Measurements from ENCODE around the gene THSD4. TPM values are rescaled to one million over a fixed set of nuclear protein-coding genes. Genes with fewer than 3 reads are reported as not detected.

The THSD4 gene
- total RNA-seq, 2 donors from 2014 or later = not detected

DNA sequence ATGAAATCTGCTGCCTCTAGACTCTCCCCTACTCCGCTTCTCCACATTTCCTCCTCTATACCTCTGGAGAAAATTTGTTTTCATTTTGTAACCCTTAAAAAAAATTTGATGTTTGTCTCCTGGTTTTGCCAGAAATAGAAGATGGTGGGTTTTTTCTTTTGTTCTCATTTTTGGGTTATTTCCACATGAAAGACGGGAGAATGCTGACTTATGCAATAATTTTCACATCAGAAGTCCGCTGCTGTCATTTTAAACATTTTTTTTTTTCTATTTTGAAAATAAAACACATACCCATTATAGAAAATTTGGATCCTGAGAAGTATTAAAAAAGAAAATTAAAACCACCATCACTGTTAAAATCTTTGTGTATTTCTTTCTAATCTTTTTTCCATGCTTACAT is 374.3 kb downstream of the THSD4 start:
- Mint-ChIP-seq H3K27me3 (peaks cover 5 to 32% of the 10 kb centered on the region in 2 donors), H3K27ac (no peak overlapping the region), H3K4me3 (no peak overlapping the region), H3K4me1 (ENCODE audit: low read depth in 2 of 2) (no peaks in the 10 kb centered on the region), H3K36me3 (no peaks in the 10 kb centered on the region), H3K9me3 (no peaks in the 10 kb centered on the region)
- DNase-seq (ENCODE audit: low spot score) (no peak), ATAC-seq (no peak)

DNA sequence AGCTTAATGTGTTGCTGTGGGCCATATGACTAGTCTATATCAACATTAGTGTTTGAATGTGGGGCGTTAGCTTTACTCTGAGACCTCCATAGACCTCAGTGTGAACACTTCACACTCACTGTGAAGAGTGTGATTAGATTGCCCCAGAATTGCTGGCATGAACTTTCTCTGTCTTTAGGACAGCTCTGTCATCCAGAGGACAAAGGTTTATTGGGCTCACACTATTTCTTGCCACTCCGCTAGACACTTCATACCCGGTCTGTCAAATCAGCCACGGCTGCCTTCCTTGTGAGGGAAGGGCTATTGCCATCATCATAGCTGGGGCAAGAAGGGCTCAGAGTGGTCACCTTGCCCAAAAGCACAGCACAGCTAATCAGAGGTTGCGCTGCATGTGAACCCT is 378.3 kb downstream of the THSD4 start:
- H3K36me3 Mint-ChIP-seq = no peaks in the 10 kb centered on the region
- DNase-seq (ENCODE audit: low spot score) (no peak), ATAC-seq (no peak)
- H3K27ac Mint-ChIP-seq = no peak overlapping the region
- H3K4me1 Mint-ChIP-seq (ENCODE audit: low read depth in 2 of 2) = no peaks in the 10 kb centered on the region
- H3K4me3 Mint-ChIP-seq = no peak overlapping the region
- no peaks in the 10 kb centered on the region for H3K9me3 Mint-ChIP-seq
- H3K27me3 Mint-ChIP-seq = peaks cover 9 to 15% of the 10 kb centered on the region in 2 donors

DNA sequence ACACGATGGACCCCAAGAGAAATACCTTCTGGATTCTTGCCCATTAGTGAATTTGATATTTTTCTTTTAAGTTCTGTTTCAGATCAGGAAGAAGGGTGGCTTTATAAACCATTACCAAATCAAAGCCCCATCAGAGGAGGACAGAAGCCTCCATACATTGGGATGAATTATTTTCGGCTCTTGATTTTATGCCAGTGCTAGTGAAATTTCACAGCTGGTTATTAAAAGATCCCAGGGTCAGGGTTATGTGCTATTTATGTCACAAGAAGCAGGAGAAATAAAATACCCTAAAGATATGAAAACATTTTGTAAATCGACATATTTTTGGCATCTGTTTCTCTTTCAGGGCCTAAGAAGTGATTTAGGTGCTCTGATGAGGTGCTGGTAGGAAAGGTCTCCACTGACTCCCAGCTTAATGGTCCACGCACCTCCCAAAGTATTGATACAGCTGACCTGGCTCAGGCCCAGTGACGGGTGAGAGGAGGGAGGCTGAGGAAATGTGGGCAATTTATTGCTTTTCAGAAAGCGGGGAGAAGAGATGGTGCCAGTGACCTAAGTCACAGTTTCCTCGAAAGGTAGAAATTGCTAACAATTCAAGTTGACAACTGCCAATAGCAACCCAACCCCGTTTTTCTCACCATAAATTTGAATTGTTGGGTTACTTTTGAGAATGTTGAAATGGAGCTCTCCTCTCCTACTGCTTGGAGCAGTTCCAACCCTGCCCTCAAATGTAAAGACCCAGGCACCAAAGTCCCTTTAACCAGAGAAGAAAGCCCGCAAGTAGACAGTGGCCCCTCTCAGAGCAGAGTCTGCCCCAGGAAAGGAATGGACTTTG is 379.5 kb downstream of the THSD4 start:
- Mint-ChIP-seq H3K4me1 (ENCODE audit: low read depth in 2 of 2) (no peaks in the 10 kb centered on the region), H3K9me3 (no peaks in the 10 kb centered on the region), H3K27ac (no peak overlapping the region), H3K4me3 (no peak overlapping the region), H3K27me3 (peaks cover 10 to 15% of the 10 kb centered on the region in 2 donors), H3K36me3 (no peaks in the 10 kb centered on the region)
- ATAC-seq (no peak), DNase-seq (ENCODE audit: low spot score) (no peak)

DNA sequence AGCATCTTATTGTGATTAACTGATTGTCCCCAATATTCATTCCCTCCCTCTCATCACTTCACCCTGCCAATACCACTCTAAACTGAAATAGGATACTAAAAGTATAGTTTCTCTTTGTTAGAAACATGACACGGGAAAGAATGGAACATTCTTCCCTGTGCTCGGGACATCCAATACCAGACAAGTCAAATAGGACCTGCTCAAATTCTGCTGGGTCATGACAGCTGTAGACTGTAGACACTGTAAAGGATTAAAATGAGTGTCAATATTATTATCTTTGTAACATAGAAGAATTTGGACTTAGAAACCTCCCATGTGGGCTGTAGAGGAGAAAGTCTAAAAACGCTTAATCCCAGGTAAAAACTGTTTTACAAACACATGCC is 380.1 kb downstream of the THSD4 start:
- no peaks in the 10 kb centered on the region for H3K4me1 Mint-ChIP-seq (ENCODE audit: low read depth in 2 of 2)
- DNase-seq (ENCODE audit: low spot score) (no peak), ATAC-seq (no peak)
- H3K9me3 Mint-ChIP-seq = no peaks in the 10 kb centered on the region
- no peak overlapping the region for H3K4me3 Mint-ChIP-seq
- H3K27me3 Mint-ChIP-seq = peaks cover 13 to 21% of the 10 kb centered on the region in 2 donors
- H3K36me3 Mint-ChIP-seq = no peaks in the 10 kb centered on the region
- no peak overlapping the region for H3K27ac Mint-ChIP-seq

DNA sequence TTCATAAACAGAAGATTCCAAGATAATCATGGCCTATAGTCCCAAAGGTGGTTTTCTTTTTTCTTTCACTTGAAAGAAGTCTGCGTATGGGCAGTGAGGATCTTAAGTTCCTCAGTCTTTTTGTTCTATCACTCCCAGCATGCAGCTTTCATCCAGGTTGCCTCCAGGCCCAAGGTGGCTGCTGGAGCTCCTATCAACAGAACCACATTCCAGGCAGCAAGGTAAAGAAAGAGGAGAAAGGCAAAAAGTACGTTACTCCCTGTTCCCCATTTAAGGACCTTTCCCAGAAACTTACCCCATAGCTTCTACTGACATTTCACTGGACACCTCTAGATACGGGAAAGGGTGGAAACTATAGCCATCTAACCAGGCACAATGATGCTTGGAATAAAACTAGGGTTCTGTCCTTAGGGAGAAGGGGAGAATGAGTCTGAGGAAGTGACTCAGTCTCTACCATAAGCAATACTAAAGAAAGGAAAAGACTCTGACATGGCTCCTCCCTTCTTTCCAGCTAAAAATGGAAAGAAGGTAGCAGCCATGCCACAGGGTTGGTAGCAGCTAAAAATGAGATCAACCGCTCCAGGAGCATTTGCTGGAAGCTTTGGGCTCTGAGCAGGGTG is 381.2 kb downstream of the THSD4 start:
- no peaks in the 10 kb centered on the region for H3K36me3 Mint-ChIP-seq
- ATAC-seq = no peak
- peaks cover 17 to 29% of the 10 kb centered on the region in 2 donors for H3K27me3 Mint-ChIP-seq
- H3K9me3 Mint-ChIP-seq = no peaks in the 10 kb centered on the region
- no peaks in the 10 kb centered on the region for H3K4me1 Mint-ChIP-seq (ENCODE audit: low read depth in 2 of 2)
- H3K4me3 Mint-ChIP-seq = no peak overlapping the region
- DNase-seq (ENCODE audit: low spot score) = no peak
- H3K27ac Mint-ChIP-seq = no peak overlapping the region

DNA sequence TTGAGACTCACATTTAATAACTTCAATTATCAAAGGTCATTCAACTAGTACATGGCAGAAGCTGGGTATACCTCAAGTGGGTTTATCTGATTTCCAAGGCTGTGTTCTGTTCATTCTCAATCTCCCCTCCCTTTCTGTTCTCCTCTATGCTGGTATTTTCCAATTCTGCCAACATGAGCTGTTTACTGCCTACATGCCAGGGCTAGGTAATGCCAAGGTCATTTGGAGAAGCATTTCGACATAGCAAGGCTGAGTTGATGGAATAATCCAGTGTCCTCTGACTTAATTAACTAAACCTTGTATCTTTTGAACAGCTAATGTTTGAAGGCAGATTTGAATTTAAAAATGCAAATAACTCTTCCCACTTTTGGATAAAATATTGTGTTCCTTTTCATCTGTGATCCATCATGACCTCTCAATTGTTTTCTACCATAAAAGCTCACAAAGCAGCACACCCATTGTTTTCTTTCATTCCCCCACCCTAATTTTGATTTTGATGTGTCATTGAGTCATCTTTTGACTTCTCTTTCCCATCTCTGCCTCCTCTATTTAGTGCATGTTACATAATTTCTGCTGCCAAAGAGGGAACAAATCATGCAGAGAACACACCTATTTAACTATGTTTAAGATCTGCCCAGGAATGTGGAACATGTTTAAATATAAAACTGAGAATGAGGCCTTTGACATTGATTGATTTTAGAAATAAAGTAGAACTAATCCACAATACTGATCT is 386.2 kb downstream of the THSD4 start:
- ATAC-seq (no peak), DNase-seq (ENCODE audit: low spot score) (no peak)
- no peak overlapping the region for H3K4me3 Mint-ChIP-seq
- H3K27ac Mint-ChIP-seq = no peak overlapping the region
- H3K4me1 Mint-ChIP-seq (ENCODE audit: low read depth in 2 of 2) = no peaks in the 10 kb centered on the region
- H3K36me3 Mint-ChIP-seq = no peaks in the 10 kb centered on the region
- no peaks in the 10 kb centered on the region for H3K9me3 Mint-ChIP-seq
- H3K27me3 Mint-ChIP-seq = peaks cover 33 to 59% of the 10 kb centered on the region in 2 donors

DNA sequence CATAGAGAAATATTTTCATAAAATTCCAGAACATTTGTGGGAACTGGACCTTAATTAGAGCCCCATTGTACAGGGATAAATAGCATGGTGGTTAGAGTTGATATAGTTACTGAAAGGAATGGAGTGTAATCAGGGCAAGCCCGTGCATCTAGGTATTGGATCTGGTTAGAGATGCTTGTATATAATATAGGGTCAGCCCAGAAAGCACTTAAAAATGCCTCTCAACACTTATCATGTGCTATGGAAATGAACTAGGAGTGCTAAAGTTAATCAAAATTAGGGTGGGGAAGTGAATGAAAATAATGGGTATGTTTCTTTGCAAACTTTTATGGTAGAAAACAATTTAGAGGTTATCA is 386.8 kb downstream of the THSD4 start:
- Mint-ChIP-seq H3K4me3 (no peak overlapping the region), H3K27me3 (peaks cover 33 to 60% of the 10 kb centered on the region in 2 donors), H3K36me3 (no peaks in the 10 kb centered on the region), H3K9me3 (no peaks in the 10 kb centered on the region), H3K27ac (no peak overlapping the region), H3K4me1 (ENCODE audit: low read depth in 2 of 2) (no peaks in the 10 kb centered on the region)
- DNase-seq (ENCODE audit: low spot score) (no peak), ATAC-seq (no peak)

DNA sequence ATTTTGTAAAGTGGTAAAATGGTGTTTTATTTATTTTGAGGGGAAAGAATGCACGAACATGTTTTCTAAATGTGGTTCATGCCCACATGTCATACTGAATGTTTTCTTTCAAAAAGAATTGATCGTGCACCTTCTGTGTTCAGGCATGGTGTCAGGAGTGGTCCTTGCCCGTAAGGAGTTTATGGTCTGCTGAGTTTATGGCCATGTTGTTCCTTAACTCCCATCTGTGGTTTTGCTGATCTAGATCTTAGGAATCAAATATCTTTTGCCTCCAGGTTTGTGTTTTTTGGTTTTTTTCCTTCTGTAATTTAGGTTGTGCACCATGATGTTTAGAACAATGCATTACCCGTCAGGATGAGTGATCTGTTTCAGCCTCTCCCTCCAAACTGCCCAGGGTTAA is 390.7 kb downstream of the THSD4 start:
- no peak overlapping the region for H3K27ac Mint-ChIP-seq

DNA sequence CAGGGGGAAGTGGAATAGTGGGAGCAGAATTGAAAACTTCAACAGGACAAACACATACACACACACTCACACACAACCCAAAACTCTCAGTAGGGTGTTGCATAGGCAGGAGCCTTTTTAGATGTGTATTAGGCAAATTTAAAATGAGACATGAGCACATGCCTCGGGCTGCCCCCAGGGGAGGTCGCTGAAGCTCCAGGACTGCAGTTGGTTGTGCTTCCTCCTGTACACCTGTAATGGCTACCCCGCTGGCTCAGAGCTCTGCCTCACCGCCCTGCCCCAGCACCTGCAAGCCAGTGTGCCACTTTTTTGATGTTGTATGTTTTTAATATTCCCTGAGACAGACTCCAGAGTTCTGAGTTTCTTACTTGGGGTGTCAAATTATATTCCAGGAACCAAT is 391.7 kb downstream of the THSD4 start:
- no peak for ATAC-seq
- DNase-seq (ENCODE audit: low spot score) = no peak
- Mint-ChIP-seq H3K27ac (no peak overlapping the region), H3K4me1 (ENCODE audit: low read depth in 2 of 2) (no peaks in the 10 kb centered on the region), H3K27me3 (peaks cover 20 to 39% of the 10 kb centered on the region in 2 donors), H3K36me3 (no peaks in the 10 kb centered on the region), H3K4me3 (no peak overlapping the region), H3K9me3 (no peaks in the 10 kb centered on the region)

More for the DNA sequence above, 390.7 kb downstream of the THSD4 start:
- ATAC-seq (no peak), DNase-seq (ENCODE audit: low spot score) (no peak)
- Mint-ChIP-seq H3K36me3 (no peaks in the 10 kb centered on the region), H3K27me3 (peaks cover 24 to 43% of the 10 kb centered on the region in 2 donors), H3K4me1 (ENCODE audit: low read depth in 2 of 2) (no peaks in the 10 kb centered on the region), H3K4me3 (no peak overlapping the region), H3K9me3 (no peaks in the 10 kb centered on the region)

DNA sequence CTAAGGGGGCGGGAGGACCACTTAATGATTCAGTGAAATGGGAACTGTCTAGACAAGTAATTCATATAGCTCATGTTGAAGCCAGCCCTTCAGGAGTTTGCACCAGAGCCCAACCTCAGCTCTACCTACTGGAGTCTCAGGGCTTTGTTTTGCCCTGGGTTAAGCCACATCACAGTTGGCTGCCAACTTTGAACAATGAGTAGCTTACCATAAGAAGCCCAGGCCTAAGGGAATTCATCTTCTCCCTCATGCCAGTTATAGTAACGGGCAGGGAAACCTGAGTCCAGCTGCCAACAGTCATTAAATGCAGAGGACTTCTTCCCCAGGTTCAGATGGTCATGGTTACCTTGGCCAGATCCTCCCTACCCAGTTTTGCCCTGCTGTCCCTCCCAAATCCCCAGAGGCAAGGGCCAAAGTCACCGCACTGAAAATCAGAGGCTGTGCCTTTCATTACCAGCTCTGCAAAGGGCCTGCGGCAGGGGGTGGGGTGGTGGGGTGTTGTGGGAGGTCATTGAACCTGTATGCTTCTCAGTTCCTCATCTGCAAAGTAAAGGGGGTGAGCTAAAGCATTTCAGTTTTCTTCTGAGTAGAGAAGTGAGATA is 392.9 kb downstream of the THSD4 start:
- Mint-ChIP-seq H3K4me1 (ENCODE audit: low read depth in 2 of 2) (no peaks in the 10 kb centered on the region), H3K27ac (no peak overlapping the region), H3K27me3 (peaks cover 18 to 40% of the 10 kb centered on the region in 2 donors), H3K36me3 (no peaks in the 10 kb centered on the region), H3K9me3 (no peaks in the 10 kb centered on the region), H3K4me3 (no peak overlapping the region)
- ATAC-seq (no peak), DNase-seq (ENCODE audit: low spot score) (no peak)

DNA sequence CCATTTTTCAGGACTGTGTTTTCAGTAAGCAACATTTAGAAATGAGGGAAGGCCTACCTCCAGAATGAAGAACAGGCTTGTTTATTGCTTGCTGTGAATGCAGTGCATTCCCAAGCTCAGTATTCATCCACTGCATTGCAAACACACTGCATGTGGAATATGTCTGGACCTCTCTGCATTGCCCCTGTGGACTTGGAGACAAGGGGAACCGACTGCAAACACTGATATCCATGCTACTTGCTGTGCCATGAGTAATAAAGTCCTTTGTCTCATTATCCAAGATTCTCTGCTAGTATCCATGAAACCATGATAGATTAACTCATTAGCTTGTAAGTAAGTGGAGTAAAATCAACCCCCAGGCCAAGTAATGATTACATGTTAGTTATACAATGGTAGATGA is 393.9 kb downstream of the THSD4 start:
- Mint-ChIP-seq H3K4me1 (ENCODE audit: low read depth in 2 of 2) (no peaks in the 10 kb centered on the region), H3K27ac (no peak overlapping the region), H3K36me3 (no peaks in the 10 kb centered on the region), H3K27me3 (peaks cover 17 to 41% of the 10 kb centered on the region in 2 donors), H3K4me3 (no peak overlapping the region), H3K9me3 (no peaks in the 10 kb centered on the region)
- ATAC-seq (no peak), DNase-seq (ENCODE audit: low spot score) (no peak)

DNA sequence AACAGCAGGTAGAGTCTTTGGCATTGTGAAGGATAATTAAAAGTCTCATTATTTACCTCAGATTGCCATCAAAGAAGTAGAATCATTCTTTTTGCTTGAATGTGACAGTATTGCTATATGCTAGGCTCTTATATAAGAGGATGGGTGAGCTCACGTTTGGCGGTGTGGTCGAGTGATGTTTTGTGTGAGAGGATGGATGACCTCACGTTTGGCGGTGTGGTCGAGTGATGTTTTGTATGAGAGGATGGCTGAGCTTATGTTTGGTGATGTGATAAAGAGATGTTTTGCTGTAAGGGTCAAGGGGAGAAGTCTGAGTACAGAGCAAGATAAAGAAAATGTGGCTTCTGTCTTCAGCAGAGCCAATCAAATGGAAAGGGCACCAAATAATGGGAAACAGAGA is 395.5 kb downstream of the THSD4 start:
- Mint-ChIP-seq H3K4me1 (ENCODE audit: low read depth in 2 of 2) (no peaks in the 10 kb centered on the region), H3K4me3 (no peak overlapping the region), H3K27ac (no peak overlapping the region), H3K36me3 (no peaks in the 10 kb centered on the region), H3K9me3 (no peaks in the 10 kb centered on the region), H3K27me3 (peaks cover 13 to 32% of the 10 kb centered on the region in 2 donors)
- no peak for DNase-seq (ENCODE audit: low spot score)
- ATAC-seq = no peak

DNA sequence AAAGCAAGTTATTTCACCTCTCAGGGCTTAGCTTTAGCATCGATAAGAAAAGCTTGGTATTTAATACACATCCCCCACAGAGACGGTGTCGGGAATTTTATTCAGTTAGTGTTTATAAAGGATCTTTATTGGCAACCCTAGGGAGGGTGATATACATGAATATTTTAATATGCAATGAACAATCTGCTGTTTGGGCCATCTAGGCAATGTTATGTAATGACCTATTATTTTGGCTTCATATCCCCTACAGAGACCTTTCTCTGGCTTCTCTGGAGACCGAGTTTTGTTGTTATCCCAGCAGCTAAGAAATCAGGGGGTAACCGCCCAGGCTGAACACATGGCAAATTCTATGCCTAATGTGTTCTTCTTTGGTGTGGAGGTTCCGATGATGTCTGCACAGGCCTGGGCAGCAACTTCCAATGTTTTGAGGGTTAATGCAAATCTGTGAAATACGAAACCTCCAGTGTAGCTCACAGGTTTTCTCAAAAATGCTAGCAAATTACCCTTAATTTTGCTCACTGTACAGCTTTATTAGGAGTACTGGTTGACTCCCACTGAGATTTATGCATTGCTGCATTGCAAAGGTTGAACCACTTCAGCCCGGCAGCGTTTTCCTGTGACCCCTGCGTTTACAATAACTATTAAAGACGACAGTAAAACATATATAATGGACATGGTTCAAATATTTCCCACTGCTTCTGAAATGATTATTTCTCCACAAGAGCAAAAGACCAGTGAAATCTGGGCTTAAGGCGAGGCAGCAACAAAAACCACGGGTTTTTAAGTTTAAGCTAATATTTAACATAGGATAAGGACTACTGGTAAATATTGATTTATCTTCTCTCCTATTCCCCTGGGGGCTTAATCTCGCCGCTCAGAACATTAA is 396.8 kb downstream of the THSD4 start:
- ATAC-seq (no peak), DNase-seq (ENCODE audit: low spot score) (no peak)
- no peak overlapping the region for H3K27ac Mint-ChIP-seq
- H3K27me3 Mint-ChIP-seq = peaks cover 10 to 37% of the 10 kb centered on the region in 2 donors
- no peaks in the 10 kb centered on the region for H3K4me1 Mint-ChIP-seq (ENCODE audit: low read depth in 2 of 2)
- no peaks in the 10 kb centered on the region for H3K9me3 Mint-ChIP-seq
- H3K4me3 Mint-ChIP-seq = no peak overlapping the region
- no peaks in the 10 kb centered on the region for H3K36me3 Mint-ChIP-seq

Data from natural killer cell treated with Interleukin-12 subunit alpha and Interleukin-12 subunit beta and Interleukin-15 and Interleukin-18, amount 100 ng/mL, for 72 hours (primary cell).